ENCODE data around the gene VTI1A.
"Not testable (repeated sequence)": the region's sequence is repeated elsewhere in the genome, so short reads cannot be mapped to it uniquely, and the experiment has no call there.

Gene VTI1A

GRCh38 chr10:112487964-112488363 is 40.9 kb downstream of the VTI1A start:
- H3K27me3 ChIP-seq (ENCODE audit: control insufficient read depth, insufficient read depth, low read length) = no peaks in the 10 kb centered on the region
- H3K9me3 ChIP-seq (ENCODE audit: control insufficient read depth, low read depth, low read length) = no peaks in the 10 kb centered on the region
- H3K9ac ChIP-seq (ENCODE audit: low read length) = no peak overlapping the region
- H3K36me3 ChIP-seq (ENCODE audit: control insufficient read depth, low read depth, low read length) = no peaks in the 10 kb centered on the region
- H3K27ac ChIP-seq (ENCODE audit: low read length) = no peak overlapping the region
- H3K4me1 ChIP-seq (ENCODE audit: control insufficient read depth, low read depth, low read length) = no peaks in the 10 kb centered on the region
- no peak overlapping the region for H3K4me3 ChIP-seq (ENCODE audit: low read length)

DNA sequence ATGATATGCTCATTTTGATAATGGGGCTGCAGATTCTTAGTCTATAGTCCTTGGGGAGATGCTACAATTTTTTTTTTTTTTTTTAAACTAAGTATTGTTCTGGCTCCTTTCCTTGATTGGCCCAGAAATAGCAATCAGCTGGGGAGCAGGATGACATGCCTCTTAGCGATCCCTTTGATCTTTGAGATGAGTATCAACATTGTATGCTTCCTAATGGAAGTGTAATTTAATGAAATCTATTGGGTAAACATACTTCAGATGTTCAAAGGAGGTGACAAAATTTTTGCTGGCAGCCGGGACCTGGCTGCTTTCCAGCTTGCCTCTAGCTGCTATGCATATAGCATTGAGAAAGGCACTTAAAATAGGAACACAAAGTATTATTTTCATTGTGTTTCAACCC is 43.5 kb downstream of the VTI1A start:
- Histone ChIP-seq H3K27ac (ENCODE audit: low read length) (no peak overlapping the region), H3K9me3 (ENCODE audit: control insufficient read depth, low read depth, low read length) (no peaks in the 10 kb centered on the region), H3K36me3 (ENCODE audit: control insufficient read depth, low read depth, low read length) (no peaks in the 10 kb centered on the region), H3K4me1 (ENCODE audit: control insufficient read depth, low read depth, low read length) (no peaks in the 10 kb centered on the region), H3K4me3 (ENCODE audit: low read length) (no peak overlapping the region), H3K9ac (ENCODE audit: low read length) (no peak overlapping the region), H3K27me3 (ENCODE audit: control insufficient read depth, insufficient read depth, low read length) (no peaks in the 10 kb centered on the region)

DNA sequence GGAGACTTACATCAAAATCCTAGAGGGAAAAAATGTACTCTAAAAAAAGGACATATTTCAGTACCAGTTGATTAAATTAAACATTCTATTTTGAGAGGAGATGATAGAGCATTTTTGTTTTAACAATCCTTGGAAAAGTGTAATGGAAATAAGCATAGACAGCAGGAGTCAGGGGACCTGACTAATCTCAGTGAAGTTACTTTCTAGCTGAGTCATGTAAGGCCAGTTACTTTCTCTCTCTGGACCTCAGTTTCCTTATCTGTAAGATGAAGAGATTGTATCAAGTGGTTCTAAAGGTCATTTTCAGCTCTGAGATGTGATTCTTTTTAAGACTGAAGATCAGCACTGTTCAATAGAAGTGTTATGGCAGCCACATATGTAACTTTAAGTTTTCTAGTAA is 44.1 kb downstream of the VTI1A start:
- no peak overlapping the region for H3K9ac ChIP-seq (ENCODE audit: low read length)
- H3K9me3 ChIP-seq (ENCODE audit: control insufficient read depth, low read depth, low read length) = no peaks in the 10 kb centered on the region
- no peaks in the 10 kb centered on the region for H3K27me3 ChIP-seq (ENCODE audit: control insufficient read depth, insufficient read depth, low read length)
- H3K4me3 ChIP-seq (ENCODE audit: low read length) = no peak overlapping the region
- H3K4me1 ChIP-seq (ENCODE audit: control insufficient read depth, low read depth, low read length) = no peaks in the 10 kb centered on the region
- no peak overlapping the region for H3K27ac ChIP-seq (ENCODE audit: low read length)
- no peaks in the 10 kb centered on the region for H3K36me3 ChIP-seq (ENCODE audit: control insufficient read depth, low read depth, low read length)

DNA sequence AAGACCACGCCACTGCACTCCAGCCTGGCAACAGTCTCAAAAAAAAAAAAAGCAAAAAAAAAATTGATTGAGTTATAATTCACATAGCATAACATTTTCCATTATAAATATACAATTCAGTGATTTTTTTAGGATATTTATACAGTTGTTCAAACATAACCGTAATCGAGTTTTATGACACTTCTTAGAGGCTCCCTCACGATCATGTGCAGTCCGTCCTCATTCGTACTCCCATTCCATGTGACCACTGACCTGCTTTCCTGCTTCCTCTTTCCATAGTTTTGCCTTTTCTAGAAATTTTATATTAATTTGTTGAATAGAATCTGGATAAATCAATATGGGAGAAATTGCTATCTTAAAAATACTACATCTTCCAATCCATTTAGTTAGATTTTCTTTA is 45.7 kb downstream of the VTI1A start:
- no peaks in the 10 kb centered on the region for H3K9me3 ChIP-seq (ENCODE audit: control insufficient read depth, low read depth, low read length)
- no peaks in the 10 kb centered on the region for H3K4me1 ChIP-seq (ENCODE audit: control insufficient read depth, low read depth, low read length)
- H3K9ac ChIP-seq (ENCODE audit: low read length) = no peak overlapping the region
- no peaks in the 10 kb centered on the region for H3K27me3 ChIP-seq (ENCODE audit: control insufficient read depth, insufficient read depth, low read length)
- H3K4me3 ChIP-seq (ENCODE audit: low read length) = no peak overlapping the region
- H3K36me3 ChIP-seq (ENCODE audit: control insufficient read depth, low read depth, low read length) = no peaks in the 10 kb centered on the region
- no peak overlapping the region for H3K27ac ChIP-seq (ENCODE audit: low read length)

- no peak overlapping the region for H3K27ac ChIP-seq (ENCODE audit: low read length)
- no peaks in the 10 kb centered on the region for H3K27me3 ChIP-seq (ENCODE audit: control insufficient read depth, insufficient read depth, low read length)
- H3K9me3 ChIP-seq (ENCODE audit: control insufficient read depth, low read depth, low read length) = no peaks in the 10 kb centered on the region
- no peak overlapping the region for H3K4me3 ChIP-seq (ENCODE audit: low read length)
- no peaks in the 10 kb centered on the region for H3K36me3 ChIP-seq (ENCODE audit: control insufficient read depth, low read depth, low read length)
- H3K4me1 ChIP-seq (ENCODE audit: control insufficient read depth, low read depth, low read length) = no peaks in the 10 kb centered on the region
- H3K9ac ChIP-seq (ENCODE audit: low read length) = no peak overlapping the region
Observed at GRCh38 chr10:112497347-112497950, 50.4 kb downstream of the VTI1A start.

DNA sequence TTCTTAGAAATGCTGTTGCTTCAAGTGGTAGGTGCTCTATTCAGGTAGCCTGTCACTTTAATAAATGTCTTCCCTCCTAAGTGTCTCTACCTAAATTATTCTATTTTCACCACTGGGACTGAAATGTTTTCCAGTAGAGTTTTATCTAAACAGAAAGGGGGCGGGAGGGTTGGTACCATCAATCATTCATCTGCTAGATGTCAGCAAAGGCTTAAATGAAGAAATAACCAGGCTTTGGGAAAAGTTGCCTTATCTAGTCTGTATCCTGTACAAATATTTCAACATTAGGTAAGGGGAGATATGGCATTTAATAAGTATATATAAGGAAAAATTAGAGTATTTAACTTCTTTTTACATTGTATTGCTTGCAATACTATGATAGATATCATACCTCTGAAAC is 51.8 kb downstream of the VTI1A start:
- Histone ChIP-seq H3K27ac (ENCODE audit: low read length) (no peak overlapping the region), H3K4me3 (ENCODE audit: low read length) (no peak overlapping the region), H3K9me3 (ENCODE audit: control insufficient read depth, low read depth, low read length) (no peaks in the 10 kb centered on the region), H3K9ac (ENCODE audit: low read length) (no peak overlapping the region), H3K27me3 (ENCODE audit: control insufficient read depth, insufficient read depth, low read length) (no peaks in the 10 kb centered on the region), H3K4me1 (ENCODE audit: control insufficient read depth, low read depth, low read length) (no peaks in the 10 kb centered on the region), H3K36me3 (ENCODE audit: control insufficient read depth, low read depth, low read length) (no peaks in the 10 kb centered on the region)

DNA sequence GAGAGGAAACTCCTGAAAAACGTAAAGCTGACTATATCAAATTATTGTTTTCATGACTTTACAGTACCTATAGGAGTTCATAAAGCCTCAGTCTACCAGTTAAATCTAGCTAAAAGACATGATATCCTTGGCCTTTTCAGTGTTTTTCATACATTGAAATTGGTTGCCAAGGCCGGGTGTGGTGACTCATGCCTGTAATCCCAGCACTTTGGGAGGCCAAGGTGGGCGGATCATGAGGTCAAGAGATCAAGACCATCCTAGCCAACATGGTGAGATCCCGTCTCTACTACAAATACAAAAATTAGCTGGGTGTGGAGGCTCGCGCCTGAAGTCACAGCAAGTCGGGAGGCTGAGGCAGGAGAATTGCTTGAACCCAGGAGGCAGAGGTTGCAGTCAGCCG is 53.0 kb downstream of the VTI1A start:
- H3K4me3 ChIP-seq (ENCODE audit: low read length); H3K27me3 ChIP-seq (ENCODE audit: control insufficient read depth, insufficient read depth, low read length); H3K36me3 ChIP-seq (ENCODE audit: control insufficient read depth, low read depth, low read length); H3K9ac ChIP-seq (ENCODE audit: low read length); H3K27ac ChIP-seq (ENCODE audit: low read length); H3K4me1 ChIP-seq (ENCODE audit: control insufficient read depth, low read depth, low read length); H3K9me3 ChIP-seq (ENCODE audit: control insufficient read depth, low read depth, low read length): not testable (repeated sequence)

DNA sequence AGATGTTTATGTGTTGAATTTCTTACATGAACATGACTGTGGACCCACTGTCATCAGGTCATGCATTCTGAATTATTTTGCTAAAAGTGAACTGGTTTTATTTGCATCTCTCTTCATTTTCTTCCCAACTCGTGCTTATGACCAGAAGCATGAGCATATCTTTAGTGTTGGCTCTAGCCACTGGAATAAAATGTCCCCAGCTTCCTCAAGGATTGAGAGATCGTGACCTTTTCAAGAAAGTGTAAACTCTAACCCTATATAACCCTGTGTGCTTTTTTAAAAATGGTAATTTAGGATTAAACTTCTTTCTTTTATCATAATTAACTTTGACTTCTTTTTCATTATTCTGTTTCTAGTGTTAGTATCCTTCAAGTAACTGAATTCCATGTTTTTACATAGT is 55.5 kb downstream of the VTI1A start:
- Histone ChIP-seq H3K4me3 (ENCODE audit: low read length) (no peak overlapping the region), H3K9me3 (ENCODE audit: control insufficient read depth, low read depth, low read length) (no peaks in the 10 kb centered on the region), H3K36me3 (ENCODE audit: control insufficient read depth, low read depth, low read length) (no peaks in the 10 kb centered on the region), H3K4me1 (ENCODE audit: control insufficient read depth, low read depth, low read length) (no peaks in the 10 kb centered on the region), H3K27ac (ENCODE audit: low read length) (no peak overlapping the region), H3K9ac (ENCODE audit: low read length) (no peak overlapping the region), H3K27me3 (ENCODE audit: control insufficient read depth, insufficient read depth, low read length) (no peaks in the 10 kb centered on the region)

DNA sequence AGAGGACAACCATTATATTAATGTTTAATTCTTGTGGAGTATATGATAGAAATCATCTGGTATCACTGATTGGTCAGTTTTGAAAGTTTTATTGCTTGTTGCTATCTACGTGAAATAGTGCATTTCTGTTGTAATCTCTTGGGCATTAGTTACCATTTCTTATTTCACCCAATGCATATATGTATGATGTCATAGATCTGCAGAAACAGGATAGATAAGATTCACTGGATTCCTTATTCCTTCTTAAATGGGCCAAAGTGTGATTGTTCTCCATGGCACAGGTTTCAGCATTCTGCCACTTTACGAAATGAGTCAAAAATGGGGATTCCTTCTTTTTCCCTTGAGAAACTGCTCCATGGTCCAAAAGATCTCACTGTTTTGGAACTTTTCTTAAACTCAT is 56.6 kb downstream of the VTI1A start:
- Histone ChIP-seq H3K27ac (ENCODE audit: low read length) (no peak overlapping the region), H3K9ac (ENCODE audit: low read length) (no peak overlapping the region), H3K4me3 (ENCODE audit: low read length) (no peak overlapping the region), H3K4me1 (ENCODE audit: control insufficient read depth, low read depth, low read length) (no peaks in the 10 kb centered on the region), H3K36me3 (ENCODE audit: control insufficient read depth, low read depth, low read length) (no peaks in the 10 kb centered on the region), H3K27me3 (ENCODE audit: control insufficient read depth, insufficient read depth, low read length) (no peaks in the 10 kb centered on the region), H3K9me3 (ENCODE audit: control insufficient read depth, low read depth, low read length) (no peaks in the 10 kb centered on the region)

DNA sequence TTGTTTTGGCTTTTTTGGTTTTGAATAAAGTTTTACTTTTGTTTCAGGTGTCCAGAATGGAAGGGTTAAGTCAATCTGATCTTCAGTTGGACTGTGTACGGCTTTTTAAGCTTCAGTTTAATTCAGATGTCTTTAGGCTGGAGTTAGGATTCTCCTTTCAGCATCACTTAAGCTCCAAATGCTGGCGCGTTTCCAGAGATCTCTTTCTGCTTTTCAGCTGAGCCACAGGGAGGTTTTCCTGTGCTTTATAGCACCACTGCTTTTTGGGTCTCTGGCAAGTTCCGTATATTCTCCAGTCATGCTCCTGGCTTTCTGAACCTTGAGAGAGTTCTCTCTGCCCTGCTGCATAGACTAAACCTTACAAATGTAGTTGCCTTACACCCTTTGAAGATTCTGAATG is 60.0 kb downstream of the VTI1A start:
- no peaks in the 10 kb centered on the region for H3K36me3 ChIP-seq (ENCODE audit: control insufficient read depth, low read depth, low read length)
- H3K4me3 ChIP-seq (ENCODE audit: low read length) = no peak overlapping the region
- H3K4me1 ChIP-seq (ENCODE audit: control insufficient read depth, low read depth, low read length) = no peaks in the 10 kb centered on the region
- H3K9me3 ChIP-seq (ENCODE audit: control insufficient read depth, low read depth, low read length) = no peaks in the 10 kb centered on the region
- no peak overlapping the region for H3K9ac ChIP-seq (ENCODE audit: low read length)
- no peak overlapping the region for H3K27ac ChIP-seq (ENCODE audit: low read length)
- H3K27me3 ChIP-seq (ENCODE audit: control insufficient read depth, insufficient read depth, low read length) = no peaks in the 10 kb centered on the region

DNA sequence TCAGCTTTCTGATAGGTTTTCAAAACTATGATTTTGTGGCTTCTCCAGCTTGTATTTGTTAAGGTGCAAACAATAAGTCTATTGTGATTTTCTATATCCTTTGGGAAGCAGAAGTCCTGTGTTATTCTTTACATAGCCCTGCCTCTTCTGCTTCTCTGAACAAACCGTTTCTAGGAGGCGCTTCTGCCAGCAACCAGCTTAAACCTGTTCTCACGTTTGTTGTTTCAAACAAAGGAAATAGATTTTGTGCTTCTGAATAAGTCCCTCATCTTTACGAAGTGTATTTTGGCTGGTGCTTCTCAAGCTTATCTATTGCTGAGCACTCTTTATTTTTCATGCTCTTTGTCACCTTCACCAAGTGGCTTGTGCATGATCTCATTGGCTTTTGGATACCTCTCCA is 61.0 kb downstream of the VTI1A start:
- Histone ChIP-seq H3K9me3 (ENCODE audit: control insufficient read depth, low read depth, low read length) (no peaks in the 10 kb centered on the region), H3K27ac (ENCODE audit: low read length) (no peak overlapping the region), H3K27me3 (ENCODE audit: control insufficient read depth, insufficient read depth, low read length) (no peaks in the 10 kb centered on the region), H3K4me1 (ENCODE audit: control insufficient read depth, low read depth, low read length) (no peaks in the 10 kb centered on the region), H3K9ac (ENCODE audit: low read length) (no peak overlapping the region), H3K4me3 (ENCODE audit: low read length) (no peak overlapping the region), H3K36me3 (ENCODE audit: control insufficient read depth, low read depth, low read length) (no peaks in the 10 kb centered on the region)

- Histone ChIP-seq H3K36me3 (ENCODE audit: control insufficient read depth, low read depth, low read length) (no peaks in the 10 kb centered on the region), H3K27me3 (ENCODE audit: control insufficient read depth, insufficient read depth, low read length) (no peaks in the 10 kb centered on the region), H3K9me3 (ENCODE audit: control insufficient read depth, low read depth, low read length) (no peaks in the 10 kb centered on the region), H3K4me1 (ENCODE audit: control insufficient read depth, low read depth, low read length) (no peaks in the 10 kb centered on the region), H3K4me3 (ENCODE audit: low read length) (no peak overlapping the region), H3K27ac (ENCODE audit: low read length) (no peak overlapping the region), H3K9ac (ENCODE audit: low read length) (no peak overlapping the region)
Observed at GRCh38 chr10:112509558-112510291, 62.7 kb downstream of the VTI1A start.
